Measurements from ENCODE around the gene OCSTAMP.

The OCSTAMP gene

GRCh38 chr20:46550461-46550860, at the start of gene OCSTAMP:
OCSTAMP (minus strand) TSS chr20:46550654; CDS start chr20:46550560, 94 bp downstream.
- no peaks in the 10 kb centered on the region for H3K36me3 ChIP-seq (ENCODE audit: control insufficient read depth, insufficient read depth, low read length)
- no peak for TF ChIP-seq CTCF (IDR thresholded peaks at IDR 0.05; ENCODE audit: insufficient read depth, low read length, poor library complexity, severe bottlenecking)
- H3K27me3 ChIP-seq (replicated peaks; ENCODE audit: control insufficient read depth, insufficient read depth, low read length): no peaks in the 10 kb centered on the region
- H3K4me3 ChIP-seq (replicated peaks; ENCODE audit: low read depth, low read length): no peak within 1 kb of the TSS
- DNase-seq (ENCODE audit: extremely low read depth, insufficient read length): no peak

GRCh38 chr20:46599227-46599987, 49.0 kb upstream of the OCSTAMP start:
- no peak for DNase-seq (ENCODE audit: extremely low read depth, insufficient read length)
- no peak for TF ChIP-seq CTCF (IDR thresholded peaks at IDR 0.05; ENCODE audit: insufficient read depth, low read length, poor library complexity, severe bottlenecking)
- Histone ChIP-seq H3K36me3 (ENCODE audit: control insufficient read depth, insufficient read depth, low read length) (no peaks in the 10 kb centered on the region), H3K4me3 (replicated peaks; ENCODE audit: low read depth, low read length) (no peak overlapping the region), H3K27me3 (replicated peaks; ENCODE audit: control insufficient read depth, insufficient read depth, low read length) (no peaks in the 10 kb centered on the region; the same call in 1 of the 2 replicates)

GRCh38 chr20:46595933-46596332, 45.5 kb upstream of the OCSTAMP start:
- no peak for TF ChIP-seq CTCF (IDR thresholded peaks at IDR 0.05; ENCODE audit: insufficient read depth, low read length, poor library complexity, severe bottlenecking)
- no peak for DNase-seq (ENCODE audit: extremely low read depth, insufficient read length)
- no peak overlapping the region for H3K4me3 ChIP-seq (replicated peaks; ENCODE audit: low read depth, low read length)

GRCh38 chr20:46594725-46595124, 44.3 kb upstream of the OCSTAMP start:
- TF ChIP-seq CTCF (IDR thresholded peaks at IDR 0.05; ENCODE audit: insufficient read depth, low read length, poor library complexity, severe bottlenecking): no peak
- Histone ChIP-seq H3K27me3 (replicated peaks; ENCODE audit: control insufficient read depth, insufficient read depth, low read length) (no peaks in the 10 kb centered on the region; the same call in none of the 2 replicates), H3K36me3 (ENCODE audit: control insufficient read depth, insufficient read depth, low read length) (no peaks in the 10 kb centered on the region), H3K4me3 (replicated peaks; ENCODE audit: low read depth, low read length) (no peak overlapping the region)
- no peak for DNase-seq (ENCODE audit: extremely low read depth, insufficient read length)

More at GRCh38 chr20:46595933-46596332, 45.5 kb upstream of the OCSTAMP start:
- no peaks in the 10 kb centered on the region; the same call in none of the 2 replicates for H3K27me3 ChIP-seq (replicated peaks; ENCODE audit: control insufficient read depth, insufficient read depth, low read length)
- H3K36me3 ChIP-seq (ENCODE audit: control insufficient read depth, insufficient read depth, low read length): no peaks in the 10 kb centered on the region

GRCh38 chr20:46592580-46593362, 42.3 kb upstream of the OCSTAMP start:
- Histone ChIP-seq H3K27me3 (replicated peaks; ENCODE audit: control insufficient read depth, insufficient read depth, low read length) (no peaks in the 10 kb centered on the region; the same call in 1 of the 2 replicates), H3K4me3 (replicated peaks; ENCODE audit: low read depth, low read length) (no peak overlapping the region), H3K36me3 (ENCODE audit: control insufficient read depth, insufficient read depth, low read length) (no peaks in the 10 kb centered on the region)
- no peak for DNase-seq (ENCODE audit: extremely low read depth, insufficient read length)
- peak; percentile 53 for TF ChIP-seq CTCF (IDR thresholded peaks at IDR 0.05; ENCODE audit: insufficient read depth, low read length, poor library complexity, severe bottlenecking)
